ENCODE measurements around the gene NUDCD3.

- no peak for TF ChIP-seq POLR2AphosphoS5 (IDR thresholded peaks at IDR 0.05; ENCODE audit: borderline replicate concordance, low read depth, low read length)
- TF ChIP-seq EZH2 (IDR thresholded peaks at IDR 0.05): no peak
- no peak for TF ChIP-seq FOXP2 (optimal IDR thresholded peaks at IDR 0.05; ENCODE audit: control extremely low read depth, extremely low read length, insufficient read depth)
Measured at GRCh38 chr7:44396931-44397545, 93.4 kb downstream of the NUDCD3 start.
